COLO829 (cell line): Measurements from ENCODE around the gene MOK.

Source experiments
- DNase-seq: peaks from one replicate; pipeline ENCODE4 v3.0.0; 2012; ENCODE audit warnings: low spot score

Gene MOK

GRCh38 chr14:102203382-102203781 lies 101.6 kb downstream of the MOK start:
- DNase-seq = no peak

GRCh38 chr14:102202944-102203343 lies 102.0 kb downstream of the MOK start:
- DNase-seq = no peak

- no peak for DNase-seq
Measured at GRCh38 chr14:102201776-102202175, 103.2 kb downstream of the MOK start.

GRCh38 chr14:102201353-102201738 lies 103.6 kb downstream of the MOK start:
- no peak for DNase-seq

- DNase-seq = no peak
Measured at GRCh38 chr14:102200690-102201352, 104.1 kb downstream of the MOK start.

GRCh38 chr14:102197317-102197853 lies 107.6 kb downstream of the MOK start:
- no peak for DNase-seq

GRCh38 chr14:102196902-102197230 lies 108.1 kb downstream of the MOK start:
- DNase-seq = no peak

- no peak for DNase-seq
Measured at GRCh38 chr14:102196039-102196901, 108.7 kb downstream of the MOK start.

GRCh38 chr14:102195446-102195845 lies 109.5 kb downstream of the MOK start:
- no peak for DNase-seq

- no peak for DNase-seq
Measured at GRCh38 chr14:102194856-102195255, 110.1 kb downstream of the MOK start.

- DNase-seq = no peak
Measured at GRCh38 chr14:102192840-102193502, 112.0 kb downstream of the MOK start.

GRCh38 chr14:102189874-102190273 lies 115.1 kb downstream of the MOK start:
- DNase-seq = no peak

- no peak for DNase-seq
Measured at GRCh38 chr14:102188187-102188586, 116.8 kb downstream of the MOK start.

GRCh38 chr14:102187568-102188001 lies 117.4 kb downstream of the MOK start:
- DNase-seq = no peak

GRCh38 chr14:102187044-102187443 lies 117.9 kb downstream of the MOK start:
- peak; percentile 82 for DNase-seq

GRCh38 chr14:102185360-102185759 lies 119.6 kb downstream of the MOK start:
- DNase-seq = no peak

- DNase-seq = no peak
Measured at GRCh38 chr14:102184316-102185035, 120.5 kb downstream of the MOK start.

GRCh38 chr14:102183886-102184285 lies 121.1 kb downstream of the MOK start:
- DNase-seq = no peak

GRCh38 chr14:102182936-102183619 lies 121.9 kb downstream of the MOK start:
- DNase-seq = no peak

- DNase-seq = peak; percentile 83
Measured at GRCh38 chr14:102182190-102182589, 122.8 kb downstream of the MOK start.

- DNase-seq = no peak
Measured at GRCh38 chr14:102181187-102181586, 123.8 kb downstream of the MOK start.
